Calu3 (cell line): ENCODE data around the gene CDKAL1. TPM values are rescaled to one million over a fixed set of nuclear protein-coding genes. Genes with fewer than 3 reads are reported as not detected.
A peak's percentile ranks its signal among the peaks of the same experiment; 100 is the strongest.

Experiments used
- BruUV-seq: library from RNA; stranded (reverse); fragments of 400-500 nt; replicated peaks from 2 replicates; lab custom pipeline; 2021; lab: Mats Ljungman, UMichigan
- CTCF ChIA-PET: fragments of 300-600 bp; sonication (Branson Sonifier 250); formaldehyde crosslinking; loops from one replicate; lab custom pipeline; 2022; ENCODE audit warnings: antibody characterized with exemption; lab: Charles Lee
- DNase-seq: peaks from one replicate; pipeline ENCODE4 v3.0.0; 2022
- H3K27ac Mint-ChIP-seq: one replicate; pipeline ENCODE4 v1.8.0; 2022; ENCODE audit warnings: mixed read lengths; ENCODE audit not compliant: unreplicated experiment
- H3K27me3 Mint-ChIP-seq: one replicate; pipeline ENCODE4 v1.8.0; 2022; ENCODE audit warnings: mixed read lengths; ENCODE audit not compliant: unreplicated experiment
- H3K36me3 Mint-ChIP-seq: one replicate; pipeline ENCODE4 v1.8.0; 2022; ENCODE audit warnings: mild to moderate bottlenecking, moderate library complexity, mixed read lengths; ENCODE audit not compliant: insufficient read depth, unreplicated experiment
- H3K4me1 Mint-ChIP-seq: one replicate; pipeline ENCODE4 v1.8.0; 2022; ENCODE audit warnings: mild to moderate bottlenecking, low read depth, mixed read lengths; ENCODE audit not compliant: unreplicated experiment
- H3K4me3 Mint-ChIP-seq: one replicate; pipeline ENCODE4 v1.8.0; 2022; ENCODE audit warnings: mild to moderate bottlenecking, low read depth, moderate library complexity, mixed read lengths; ENCODE audit not compliant: unreplicated experiment
- H3K9me3 Mint-ChIP-seq: one replicate; pipeline ENCODE4 v1.8.0; 2022; ENCODE audit warnings: low read depth, mixed read lengths; ENCODE audit not compliant: unreplicated experiment
- intact Hi-C: fragments of 100-400 bp; cut with micrococcal nuclease; formaldehyde crosslinking; loops from one replicate; pipeline ENCODE4 v1.10.0; 2022; ENCODE audit not compliant: unreplicated experiment
- total RNA-seq: library from RNA; stranded (reverse); gene quantifications from 2 replicates; pipeline ENCODE4 v1.2.3, GENCODE V29; 2022
- TF ChIP-seq, protein P1 (sequence below): fragments of 200-600 bp; IDR thresholded peaks from one replicate; pipeline ENCODE4 v1.8.0; 2022; ENCODE audit warnings: antibody characterized with exemption; ENCODE audit not compliant: unreplicated experiment

The CDKAL1 gene
- total RNA-seq, 1 experiment from 2014 or later: 39.6 TPM

DNA sequence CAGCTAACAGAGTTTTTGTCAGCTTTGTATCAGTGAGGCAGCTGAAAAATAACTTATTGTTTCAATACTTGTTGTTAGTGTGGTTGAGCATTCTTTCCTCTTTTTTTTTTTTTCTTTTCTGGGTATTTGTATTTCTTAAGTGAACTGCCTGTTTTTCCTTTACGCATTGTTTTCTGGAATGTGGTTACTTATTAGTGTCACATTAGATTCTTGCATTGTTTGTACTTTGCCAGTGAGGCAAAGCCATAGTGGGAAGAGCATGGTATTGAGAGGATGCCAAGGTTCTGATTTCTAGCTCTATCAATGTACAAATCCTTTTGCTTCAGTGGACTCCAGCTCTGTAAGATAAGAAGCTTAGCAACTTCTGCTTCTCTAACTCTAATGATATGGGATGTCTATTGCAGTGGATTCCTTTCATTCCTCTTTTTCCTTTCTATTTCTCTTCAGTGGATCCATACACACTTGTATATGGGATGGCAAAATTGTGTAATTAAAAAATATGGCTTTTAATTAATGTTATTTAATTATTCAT is 3.9 kb downstream of the CDKAL1 start:
- Mint-ChIP-seq H3K9me3 (peaks cover 3% of the 10 kb centered on the region), H3K36me3 (peaks cover 35% of the 10 kb centered on the region), H3K27me3 (no peaks in the 10 kb centered on the region), H3K4me3 (no peak overlapping the region), H3K27ac (no peak overlapping the region), H3K4me1 (peaks cover 62% of the 10 kb centered on the region)
- CTCF ChIA-PET: interaction anchor here (0.6 kb wide), 2 partner anchors 54 to 397 kb away, joined by 3 to 6 read pairs; no protein-coding TSS in a partner anchor
- DNase-seq: no peak
- TF ChIP-seq, protein P1, sequence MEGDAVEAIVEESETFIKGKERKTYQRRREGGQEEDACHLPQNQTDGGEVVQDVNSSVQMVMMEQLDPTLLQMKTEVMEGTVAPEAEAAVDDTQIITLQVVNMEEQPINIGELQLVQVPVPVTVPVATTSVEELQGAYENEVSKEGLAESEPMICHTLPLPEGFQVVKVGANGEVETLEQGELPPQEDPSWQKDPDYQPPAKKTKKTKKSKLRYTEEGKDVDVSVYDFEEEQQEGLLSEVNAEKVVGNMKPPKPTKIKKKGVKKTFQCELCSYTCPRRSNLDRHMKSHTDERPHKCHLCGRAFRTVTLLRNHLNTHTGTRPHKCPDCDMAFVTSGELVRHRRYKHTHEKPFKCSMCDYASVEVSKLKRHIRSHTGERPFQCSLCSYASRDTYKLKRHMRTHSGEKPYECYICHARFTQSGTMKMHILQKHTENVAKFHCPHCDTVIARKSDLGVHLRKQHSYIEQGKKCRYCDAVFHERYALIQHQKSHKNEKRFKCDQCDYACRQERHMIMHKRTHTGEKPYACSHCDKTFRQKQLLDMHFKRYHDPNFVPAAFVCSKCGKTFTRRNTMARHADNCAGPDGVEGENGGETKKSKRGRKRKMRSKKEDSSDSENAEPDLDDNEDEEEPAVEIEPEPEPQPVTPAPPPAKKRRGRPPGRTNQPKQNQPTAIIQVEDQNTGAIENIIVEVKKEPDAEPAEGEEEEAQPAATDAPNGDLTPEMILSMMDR: no peak
- intact Hi-C loops: no loop called here
- no TSS peak for BruUV-seq

DNA sequence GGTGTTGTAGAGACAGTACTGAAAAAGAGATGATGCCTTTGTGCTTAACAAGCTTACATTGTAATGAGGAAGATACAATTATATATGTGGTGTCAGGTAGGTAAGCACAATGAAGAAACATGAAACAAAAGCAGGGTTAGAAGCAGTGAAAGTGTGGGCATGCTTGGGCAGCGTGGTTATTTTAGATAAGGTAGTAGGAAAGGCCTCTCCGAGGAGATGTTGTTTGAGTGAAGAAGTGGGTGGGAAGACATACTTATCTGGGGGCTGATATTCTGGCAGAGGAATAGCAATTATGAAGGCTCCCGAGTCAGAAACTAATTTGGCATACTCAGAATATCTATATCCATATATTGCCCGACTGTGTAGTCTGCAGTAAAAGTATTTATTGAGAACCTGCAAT is 4.7 kb downstream of the CDKAL1 start:
- intact Hi-C loops: no loop called here
- CTCF ChIA-PET: interaction anchor here (0.6 kb wide), 1 partner anchor 397 kb away, joined by 6 read pairs; no protein-coding TSS in a partner anchor
- no peak for DNase-seq
- TF ChIP-seq, protein P1: no peak
- Mint-ChIP-seq H3K27ac (no peak overlapping the region), H3K4me3 (no peak overlapping the region), H3K9me3 (peaks cover 3% of the 10 kb centered on the region), H3K4me1 (peaks cover 66% of the 10 kb centered on the region), H3K36me3 (peaks cover 36% of the 10 kb centered on the region), H3K27me3 (no peaks in the 10 kb centered on the region)
- BruUV-seq: no TSS peak

DNA sequence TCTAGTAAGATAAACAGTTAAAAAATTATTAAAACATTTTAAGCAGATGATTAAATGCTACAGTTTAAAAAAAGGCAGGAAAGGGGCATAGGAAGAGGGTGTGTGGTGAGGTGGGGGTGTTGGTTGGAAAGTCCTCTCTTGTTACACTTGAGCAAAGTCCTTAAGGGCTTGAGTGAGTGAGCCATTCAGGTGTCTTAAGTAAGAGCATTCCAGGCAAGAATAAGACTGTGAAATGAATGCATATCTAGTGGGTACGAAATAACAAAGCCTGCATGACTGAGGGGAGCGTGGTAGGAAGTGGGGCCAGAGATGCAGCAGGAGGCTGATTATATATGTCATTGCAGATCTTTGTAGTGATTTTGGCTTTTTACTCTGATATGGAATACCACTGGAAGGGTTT is 5.1 kb downstream of the CDKAL1 start:
- CTCF ChIA-PET: no interaction called here
- no TSS peak for BruUV-seq
- TF ChIP-seq, protein P1: no peak
- H3K36me3 Mint-ChIP-seq: peaks cover 31% of the 10 kb centered on the region
- no peak for DNase-seq
- no peak overlapping the region for H3K4me3 Mint-ChIP-seq
- H3K27me3 Mint-ChIP-seq: no peaks in the 10 kb centered on the region
- H3K4me1 Mint-ChIP-seq: peaks cover 66% of the 10 kb centered on the region
- peak overlapping the region; percentile 18 for H3K27ac Mint-ChIP-seq
- intact Hi-C loops: no loop called here
- peaks cover 3% of the 10 kb centered on the region for H3K9me3 Mint-ChIP-seq

DNA sequence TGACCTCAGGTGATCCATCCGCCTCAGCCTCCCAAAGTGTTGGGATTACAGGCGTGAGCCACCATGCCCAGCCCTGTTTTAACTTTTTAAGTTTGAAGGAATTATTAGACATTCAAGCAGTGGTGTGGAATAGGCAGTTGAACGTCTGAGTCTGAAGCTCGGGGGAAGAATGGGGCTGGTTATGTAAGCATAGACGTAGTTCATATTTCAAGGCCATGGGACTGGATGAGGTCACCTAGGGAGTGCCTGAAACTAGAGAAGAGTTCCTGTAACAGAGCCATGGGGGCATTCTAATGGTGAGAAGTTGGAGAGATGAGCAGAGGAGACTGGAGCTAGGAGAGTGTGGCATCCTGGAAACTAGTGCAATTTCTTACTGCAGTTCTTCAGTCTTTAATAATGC is 6.4 kb downstream of the CDKAL1 start:
- intact Hi-C loops: no loop called here
- H3K4me3 Mint-ChIP-seq: no peak overlapping the region
- CTCF ChIA-PET: no interaction called here
- peaks cover 21% of the 10 kb centered on the region for H3K36me3 Mint-ChIP-seq
- no peaks in the 10 kb centered on the region for H3K27me3 Mint-ChIP-seq
- TF ChIP-seq, protein P1: no peak
- DNase-seq: no peak
- H3K27ac Mint-ChIP-seq: peak overlapping the region; percentile 25
- H3K4me1 Mint-ChIP-seq: peaks cover 61% of the 10 kb centered on the region
- H3K9me3 Mint-ChIP-seq: peaks cover 3% of the 10 kb centered on the region
- BruUV-seq: no TSS peak
